Esophagus (tissue), 2 donors: ENCODE data around the gene LRP2. TPM values are rescaled to one million over a fixed set of nuclear protein-coding genes. Genes with fewer than 3 reads are reported as not detected.

Experiments
- H3K27ac ChIP-seq, 2 donors: one replicate each; pipeline ENCODE4 v1.5.1; 2013; ENCODE audit warnings: low read depth in 2 of 2, mild to moderate bottlenecking in 2 of 2, inconsistent platforms in 1 of 2, low read length in 1 of 2, moderate library complexity in 1 of 2
- H3K27me3 ChIP-seq, 2 donors: one replicate each; pipeline ENCODE4 v1.6.1; 2013; ENCODE audit warnings: low read length in 2 of 2, control low read depth in 1 of 2, mild to moderate bottlenecking in 1 of 2; ENCODE audit not compliant: insufficient read depth in 2 of 2, control insufficient read depth in 1 of 2
- H3K36me3 ChIP-seq, 2 donors: one replicate each; pipeline ENCODE4 v1.6.1; 2013; ENCODE audit warnings: low read length in 1 of 2; ENCODE audit not compliant: control insufficient read depth in 2 of 2, insufficient read depth in 2 of 2
- H3K4me1 ChIP-seq, 2 donors: one replicate each; pipeline ENCODE4 v1.6.1; 2013; ENCODE audit warnings: low read length in 1 of 2; ENCODE audit not compliant: control insufficient read depth in 2 of 2, insufficient read depth in 2 of 2
- H3K4me3 ChIP-seq, 2 donors: one replicate each; pipeline ENCODE4 v1.5.1; 2013; ENCODE audit warnings: low read length in 2 of 2, mild to moderate bottlenecking in 2 of 2, low read depth in 1 of 2, moderate library complexity in 1 of 2
- H3K9me3 ChIP-seq, 2 donors: one replicate each; pipeline ENCODE4 v1.6.1; 2013; ENCODE audit warnings: mild to moderate bottlenecking in 2 of 2, low read depth in 1 of 2, low read length in 1 of 2, moderate library complexity in 1 of 2; ENCODE audit not compliant: control insufficient read depth in 2 of 2, insufficient read depth in 1 of 2
- WGBS, 2 donors: extraction: QIAGEN DNeasy Blood & Tissue Kit; methylation state at CpG; one replicate each; pipeline ENCODE4 v1.1.7; 2013; 5-methylcytosine and 5-hydroxymethylcytosine counted together
- polyA plus RNA-seq, 2 donors: library from polyadenylated mRNA; stranded (reverse); fragments of 200-250 nt; gene quantifications; one replicate each; pipeline ENCODE4 v1.2.3, GENCODE V29; 2013
- donor health status: healthy with polysubstance abuse.
- donor health status: Bipolar disorder and iron deficiency.

The LRP2 gene
- polyA plus RNA-seq, 2 donors = not detected

DNA sequence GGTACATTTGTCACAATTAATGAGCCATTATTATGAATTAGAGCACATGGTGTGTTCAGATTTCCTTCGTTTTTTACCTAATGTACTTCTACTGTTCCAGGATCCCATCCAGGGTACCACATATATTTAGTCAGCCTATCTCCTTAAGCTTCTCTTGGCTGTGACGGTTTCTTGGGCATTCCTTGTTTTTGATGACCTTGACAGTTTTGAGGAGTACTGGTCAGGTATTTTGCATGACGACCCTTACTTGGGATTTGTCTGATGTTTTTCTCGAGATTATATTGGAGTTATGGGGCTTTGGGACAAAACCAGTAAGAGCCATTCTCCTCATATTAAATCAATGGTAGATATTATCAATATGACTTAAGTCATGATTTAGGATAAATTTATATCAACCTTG is 10.2 kb upstream of the LRP2 start:
- no peak overlapping the region for H3K4me3 ChIP-seq
- no peaks in the 10 kb centered on the region for H3K4me1 ChIP-seq
- H3K27me3 ChIP-seq = no peaks in the 10 kb centered on the region
- no peak overlapping the region for H3K27ac ChIP-seq
- H3K36me3 ChIP-seq = no peaks in the 10 kb centered on the region
- H3K9me3 ChIP-seq = no peaks in the 10 kb centered on the region
- WGBS, 2 donors = 72 to 74% methylated on average over 4 of the region's 4 CpGs

DNA sequence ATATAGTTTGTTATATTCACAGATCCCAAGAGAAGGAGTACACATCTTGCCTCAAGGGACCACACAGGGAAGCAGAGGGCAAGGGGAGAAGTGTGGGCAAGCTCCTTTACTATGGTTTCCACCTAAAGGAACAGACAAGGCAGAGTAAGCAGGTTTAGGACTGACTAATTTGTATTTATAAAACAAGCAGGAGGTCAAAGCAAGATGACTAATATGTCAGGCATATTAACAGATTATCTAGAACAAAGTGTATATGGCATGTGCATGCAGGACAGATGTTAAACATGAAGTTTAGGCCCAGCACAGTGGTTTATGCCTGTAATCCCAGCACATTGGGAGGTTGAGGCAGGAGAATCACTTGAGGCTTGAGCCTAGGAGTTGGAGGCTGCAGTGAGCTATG is 3.7 kb upstream of the LRP2 start:
- Histone ChIP-seq H3K9me3 (peaks cover 0 to 4% of the 10 kb centered on the region in 2 donors), H3K27ac (no peak overlapping the region), H3K36me3 (no peaks in the 10 kb centered on the region), H3K4me1 (peaks cover 7 to 23% of the 10 kb centered on the region in 2 donors), H3K4me3 (no peak overlapping the region), H3K27me3 (peaks cover 0 to 14% of the 10 kb centered on the region in 2 donors)

DNA sequence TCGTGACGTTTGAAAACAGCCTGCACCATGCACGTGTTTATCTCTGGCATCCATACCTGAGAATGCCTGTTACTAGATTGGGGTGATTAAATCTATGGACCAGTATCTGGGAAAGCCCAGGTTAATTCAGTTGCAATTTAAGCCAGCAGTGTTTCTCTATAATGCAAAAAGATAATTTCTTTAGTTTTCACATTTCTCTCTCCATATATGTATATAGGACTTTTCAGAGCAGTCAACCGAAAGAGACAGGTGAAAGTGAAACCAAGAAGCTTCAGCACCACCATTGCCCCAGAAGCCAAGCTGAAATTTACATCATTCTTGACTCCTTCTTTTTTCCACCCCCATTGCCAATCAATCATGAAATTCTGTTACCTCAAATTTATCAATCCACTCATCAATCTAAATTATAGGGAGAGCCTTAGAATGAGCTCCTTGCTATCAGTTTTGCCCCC is 2.7 kb upstream of the LRP2 start:
- Histone ChIP-seq H3K4me1 (peaks cover 7 to 26% of the 10 kb centered on the region in 2 donors), H3K27ac (no peak overlapping the region), H3K9me3 (peaks cover 0 to 4% of the 10 kb centered on the region in 2 donors), H3K4me3 (peak overlapping the region; percentile 47 to 65), H3K27me3 (peaks cover 0 to 14% of the 10 kb centered on the region in 2 donors), H3K36me3 (no peaks in the 10 kb centered on the region)
- WGBS, 2 donors = 8 to 9% methylated on average over 4 of the region's 4 CpGs

DNA sequence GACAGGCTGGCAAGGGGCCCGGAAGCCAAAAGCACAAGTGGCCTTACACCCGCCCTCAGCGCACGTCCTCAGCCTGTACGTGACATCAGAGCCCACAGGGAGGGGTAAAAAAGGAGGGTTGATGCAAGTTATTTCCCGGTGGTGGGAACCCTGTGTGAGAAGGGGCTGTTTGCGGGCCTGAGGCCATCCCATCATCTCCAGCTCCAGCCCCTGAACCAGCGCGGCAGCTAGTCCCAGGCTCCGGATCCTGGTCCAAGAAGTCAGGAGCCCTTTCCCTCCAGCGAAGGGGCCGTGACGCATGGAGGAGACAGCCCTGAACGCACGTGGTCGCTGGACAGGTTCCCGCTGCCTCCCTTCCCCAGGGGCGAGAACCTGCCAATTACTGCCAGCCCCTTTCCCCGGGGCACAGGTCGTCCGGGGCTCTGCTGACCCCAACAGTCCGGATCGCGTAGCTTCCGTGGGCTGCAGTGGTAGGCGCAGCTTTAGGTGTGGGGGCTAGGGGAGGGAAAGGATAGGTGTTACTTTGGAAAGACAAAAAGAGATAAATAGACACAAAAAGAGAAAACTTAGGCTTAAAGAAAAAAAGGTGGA is 1.3 kb upstream of the LRP2 start:
- Histone ChIP-seq H3K4me3 (peak overlapping the region; percentile 22 to 65), H3K9me3 (peaks cover 0 to 4% of the 10 kb centered on the region in 2 donors), H3K36me3 (no peaks in the 10 kb centered on the region), H3K4me1 (peaks cover 7 to 26% of the 10 kb centered on the region in 2 donors), H3K27me3 (peaks cover 0 to 14% of the 10 kb centered on the region in 2 donors), H3K27ac (no peak overlapping the region)
- WGBS, 2 donors = 1% methylated on average over 26 of the region's 26 CpGs

DNA sequence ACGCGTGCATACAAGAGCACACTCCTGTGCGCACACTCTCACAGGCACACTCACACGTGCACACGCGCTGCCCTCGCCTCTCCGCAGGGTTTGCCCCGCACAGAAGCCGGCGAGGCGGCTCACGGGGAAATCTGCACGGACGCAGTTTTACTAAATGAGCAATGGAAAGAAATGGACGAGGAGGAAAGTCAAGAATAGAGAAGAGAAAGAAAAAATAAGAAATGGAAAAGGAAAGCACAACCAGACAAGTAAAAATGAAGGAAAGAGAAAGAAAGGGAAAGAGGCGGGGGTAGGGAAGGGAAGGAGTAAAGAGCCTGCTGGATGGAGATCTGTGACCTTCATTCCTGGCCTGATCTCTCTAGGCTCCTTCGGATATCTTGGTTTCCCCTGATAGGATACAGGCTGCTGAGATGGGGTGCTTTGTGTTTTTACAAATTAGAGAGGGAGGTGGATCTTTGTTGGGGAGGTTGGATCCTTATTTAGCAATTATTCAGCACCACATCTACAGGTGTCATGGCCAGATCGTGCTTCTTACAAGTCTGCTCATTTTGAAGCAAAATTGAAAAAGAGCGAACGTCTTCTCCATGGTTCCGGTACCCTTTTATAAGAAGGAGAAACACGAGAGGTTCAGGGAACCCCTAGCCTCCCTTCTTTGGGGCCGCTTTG is 693 bp upstream of the LRP2 start:
- no peak overlapping the region for H3K27ac ChIP-seq
- H3K27me3 ChIP-seq = peaks cover 0 to 14% of the 10 kb centered on the region in 2 donors
- H3K4me3 ChIP-seq = peak overlapping the region; percentile 39 to 65
- peaks cover 7 to 26% of the 10 kb centered on the region in 2 donors for H3K4me1 ChIP-seq
- H3K9me3 ChIP-seq = peaks cover 0 to 4% of the 10 kb centered on the region in 2 donors
- H3K36me3 ChIP-seq = no peaks in the 10 kb centered on the region
- WGBS, 2 donors = 2% methylated on average over 24 of the region's 24 CpGs

DNA sequence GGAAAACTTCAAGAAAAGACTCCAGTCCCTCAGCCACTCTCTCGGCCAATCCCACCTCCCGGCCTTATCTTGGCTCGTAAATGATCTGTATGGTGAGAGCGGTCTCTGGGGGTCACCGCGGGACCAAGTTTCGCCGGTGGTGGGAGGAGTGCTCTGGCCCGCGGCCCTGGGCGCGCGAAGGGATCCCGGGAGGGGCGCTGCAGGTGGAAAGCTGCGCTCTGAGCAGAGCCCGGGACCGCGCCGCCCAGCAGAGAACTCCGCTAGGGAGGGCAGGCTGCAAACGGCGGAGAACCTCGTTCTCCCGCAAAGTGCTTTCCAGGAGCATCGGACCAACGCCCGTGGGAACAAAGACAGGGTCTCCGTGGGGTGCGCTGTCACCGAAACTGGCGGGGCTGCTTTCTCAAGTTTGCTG is 622 bp downstream of the LRP2 start:
- Histone ChIP-seq H3K27ac (no peak overlapping the region), H3K9me3 (peaks cover 3 to 4% of the 10 kb centered on the region in 2 donors), H3K4me1 (peaks cover 7 to 26% of the 10 kb centered on the region in 2 donors), H3K27me3 (peaks cover 0 to 14% of the 10 kb centered on the region in 2 donors), H3K36me3 (no peaks in the 10 kb centered on the region), H3K4me3 (peak overlapping the region; percentile 39 to 65)
- WGBS, 2 donors = 0% methylated on average over 32 of the region's 32 CpGs

DNA sequence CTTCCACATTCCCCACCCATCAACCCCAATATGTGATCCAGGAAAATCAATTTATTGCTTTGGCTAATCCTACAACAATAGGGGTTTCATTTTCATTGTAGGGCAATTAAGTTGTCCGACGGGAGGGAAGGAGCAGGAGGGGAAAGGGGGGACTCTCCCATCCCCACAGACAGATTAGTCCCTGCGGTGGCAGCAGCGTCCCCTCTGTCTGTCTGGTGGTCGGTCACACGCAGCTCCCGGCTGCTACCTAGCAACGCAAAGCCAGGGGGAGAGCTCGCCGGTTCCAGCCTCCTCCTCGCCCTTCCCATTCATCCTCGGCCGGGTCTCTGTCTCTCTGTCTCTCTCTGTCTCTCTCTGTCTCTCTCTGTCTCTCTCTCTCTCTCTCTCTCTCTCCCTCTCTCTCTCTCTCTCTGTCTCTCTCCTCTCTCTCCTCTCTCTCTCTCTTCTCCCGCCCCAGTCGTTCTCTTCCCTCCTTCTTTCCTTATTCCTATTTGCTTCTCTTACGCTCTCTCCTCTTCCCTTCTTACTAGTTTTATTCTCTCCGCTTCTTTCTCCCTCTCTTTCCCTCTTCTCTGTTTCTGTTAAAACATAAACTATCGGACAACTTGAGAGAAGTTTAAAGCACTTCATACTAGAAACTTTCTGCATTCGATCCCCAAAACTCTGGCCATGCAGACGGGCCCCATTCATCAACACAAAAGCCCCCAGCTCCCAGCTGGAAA is 1.2 kb downstream of the LRP2 start:
- peak overlapping the region in 1 of 2 donors; percentile 65 for H3K4me3 ChIP-seq
- H3K4me1 ChIP-seq = peaks cover 7 to 26% of the 10 kb centered on the region in 2 donors
- H3K27ac ChIP-seq = no peak overlapping the region
- peaks cover 3 to 4% of the 10 kb centered on the region in 2 donors for H3K9me3 ChIP-seq
- no peaks in the 10 kb centered on the region for H3K36me3 ChIP-seq
- peaks cover 0 to 14% of the 10 kb centered on the region in 2 donors for H3K27me3 ChIP-seq
- 13 to 14% methylated on average over 20 of the region's 20 CpGs for WGBS, 2 donors

DNA sequence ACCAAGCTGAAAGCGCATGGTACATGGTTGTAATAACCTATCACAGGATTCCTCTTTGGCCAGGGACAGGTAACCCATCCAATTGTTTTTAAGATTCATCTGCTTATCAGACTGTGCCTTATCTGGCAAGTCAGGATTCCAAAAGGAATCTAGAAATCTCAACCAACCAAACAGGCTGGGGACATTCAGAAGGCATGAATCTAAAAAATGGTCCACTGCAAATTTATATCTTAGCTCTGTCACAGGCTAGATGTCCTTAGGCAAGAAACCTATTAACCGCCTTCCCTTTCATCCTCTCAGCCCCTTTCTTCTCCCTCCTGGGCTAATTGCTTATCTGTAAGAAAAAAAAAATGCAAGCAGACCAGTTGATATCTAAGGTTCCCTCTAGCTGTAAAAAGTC is 4.3 kb downstream of the LRP2 start:
- H3K4me3 ChIP-seq = no peak overlapping the region
- H3K27ac ChIP-seq = no peak overlapping the region
- H3K9me3 ChIP-seq = peaks cover 0 to 3% of the 10 kb centered on the region in 2 donors
- peaks cover 0 to 14% of the 10 kb centered on the region in 2 donors for H3K27me3 ChIP-seq
- peaks cover 4 to 16% of the 10 kb centered on the region in 2 donors for H3K4me1 ChIP-seq
- no peaks in the 10 kb centered on the region for H3K36me3 ChIP-seq
- WGBS, 2 donors = 88 to 93% methylated on average over 2 of the region's 2 CpGs

DNA sequence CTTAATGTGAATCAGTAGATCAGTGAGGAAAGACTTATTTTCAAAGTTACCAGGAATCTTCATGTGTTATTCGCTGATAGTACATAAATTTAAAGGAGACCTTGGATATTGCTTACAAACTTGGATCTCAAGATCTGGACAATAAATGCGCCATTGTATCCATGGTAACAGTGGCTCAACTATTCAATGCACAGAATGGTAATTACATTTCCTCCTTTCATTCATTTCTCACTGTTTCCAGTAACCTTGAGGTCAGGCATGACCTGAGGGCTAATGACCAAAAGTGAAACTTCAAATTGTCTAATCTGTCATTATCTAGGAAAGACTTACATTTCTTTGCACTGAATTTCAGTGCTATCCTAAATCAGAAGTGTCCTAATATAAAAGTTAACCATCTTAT is 8.1 kb downstream of the LRP2 start:
- Histone ChIP-seq H3K27me3 (no peaks in the 10 kb centered on the region), H3K4me1 (no peaks in the 10 kb centered on the region), H3K27ac (no peak overlapping the region), H3K9me3 (peaks cover 0 to 3% of the 10 kb centered on the region in 2 donors), H3K4me3 (no peak overlapping the region), H3K36me3 (no peaks in the 10 kb centered on the region)
- 88 to 91% methylated on average over 2 of the region's 2 CpGs for WGBS, 2 donors
